ENCODE results near the gene ARHGAP29. TPM values are rescaled to one million over a fixed set of nuclear protein-coding genes. Genes with fewer than 3 reads are reported as not detected.

The ARHGAP29 gene
- total RNA-seq, 6 experiments from 2014 or later, result 36.9 to 60.3 (median 52.9) TPM

- peaks cover 77% of the 10 kb centered on the region for H3K4me1 Mint-ChIP-seq (ENCODE audit: low read depth)
These were observed 46.1 kb upstream of the ARHGAP29 start for GRCh38 chr1:94283462-94283861.

GRCh38 chr1:94282143-94282711, 44.8 kb upstream of the ARHGAP29 start:
- TF ChIP-seq CTCF (IDR thresholded peaks at IDR 0.05), result no peak
- Mint-ChIP-seq H3K9me3 (no peaks in the 10 kb centered on the region), H3K36me3 (ENCODE audit: low read depth) (peaks cover 14% of the 10 kb centered on the region), H3K27me3 (ENCODE audit: insufficient read depth) (no peaks in the 10 kb centered on the region; the same call in 1 of the 2 replicates), H3K4me1 (ENCODE audit: low read depth) (peaks cover 72% of the 10 kb centered on the region), H3K4me3 (no peak overlapping the region), H3K27ac (no peak overlapping the region)
- no peak for DNase-seq

More at GRCh38 chr1:94283462-94283861, 46.1 kb upstream of the ARHGAP29 start:
- Mint-ChIP-seq H3K4me3 (no peak overlapping the region), H3K27me3 (ENCODE audit: insufficient read depth) (no peaks in the 10 kb centered on the region; the same call in 1 of the 2 replicates), H3K9me3 (no peaks in the 10 kb centered on the region), H3K27ac (no peak overlapping the region), H3K36me3 (ENCODE audit: low read depth) (peaks cover 19% of the 10 kb centered on the region)
- no peak for DNase-seq
- no peak for TF ChIP-seq CTCF (IDR thresholded peaks at IDR 0.05)

- peaks cover 14% of the 10 kb centered on the region for H3K36me3 Mint-ChIP-seq (ENCODE audit: low read depth)
- peaks cover 70% of the 10 kb centered on the region for H3K4me1 Mint-ChIP-seq (ENCODE audit: low read depth)
- no peak for DNase-seq
- H3K9me3 Mint-ChIP-seq, result no peaks in the 10 kb centered on the region
- no peaks in the 10 kb centered on the region; the same call in 1 of the 2 replicates for H3K27me3 Mint-ChIP-seq (ENCODE audit: insufficient read depth)
- no peak overlapping the region for H3K4me3 Mint-ChIP-seq
- H3K27ac Mint-ChIP-seq, result no peak overlapping the region
- no peak for TF ChIP-seq CTCF (IDR thresholded peaks at IDR 0.05)
These were observed 44.2 kb upstream of the ARHGAP29 start for GRCh38 chr1:94281361-94282142.

GRCh38 chr1:94280541-94280940, 43.2 kb upstream of the ARHGAP29 start:
- Mint-ChIP-seq H3K9me3 (no peaks in the 10 kb centered on the region), H3K27me3 (ENCODE audit: insufficient read depth) (no peaks in the 10 kb centered on the region; the same call in 1 of the 2 replicates), H3K36me3 (ENCODE audit: low read depth) (peaks cover 14% of the 10 kb centered on the region), H3K27ac (no peak overlapping the region), H3K4me3 (no peak overlapping the region), H3K4me1 (ENCODE audit: low read depth) (peaks cover 60% of the 10 kb centered on the region)
- no peak for DNase-seq
- no peak for TF ChIP-seq CTCF (IDR thresholded peaks at IDR 0.05)

- no peaks in the 10 kb centered on the region; the same call in none of the 2 replicates for H3K27me3 Mint-ChIP-seq (ENCODE audit: insufficient read depth)
- H3K4me1 Mint-ChIP-seq (ENCODE audit: low read depth), result peaks cover 50% of the 10 kb centered on the region
- no peaks in the 10 kb centered on the region for H3K9me3 Mint-ChIP-seq
- DNase-seq, result no peak
- no peak for TF ChIP-seq CTCF (IDR thresholded peaks at IDR 0.05)
- peaks cover 14% of the 10 kb centered on the region for H3K36me3 Mint-ChIP-seq (ENCODE audit: low read depth)
- no peak overlapping the region for H3K4me3 Mint-ChIP-seq
- H3K27ac Mint-ChIP-seq, result no peak overlapping the region; the same call in 1 of the 2 replicates
These were observed 42.1 kb upstream of the ARHGAP29 start for GRCh38 chr1:94279462-94279861.
